ENCODE measurements around the gene PCYT2.

DNA sequence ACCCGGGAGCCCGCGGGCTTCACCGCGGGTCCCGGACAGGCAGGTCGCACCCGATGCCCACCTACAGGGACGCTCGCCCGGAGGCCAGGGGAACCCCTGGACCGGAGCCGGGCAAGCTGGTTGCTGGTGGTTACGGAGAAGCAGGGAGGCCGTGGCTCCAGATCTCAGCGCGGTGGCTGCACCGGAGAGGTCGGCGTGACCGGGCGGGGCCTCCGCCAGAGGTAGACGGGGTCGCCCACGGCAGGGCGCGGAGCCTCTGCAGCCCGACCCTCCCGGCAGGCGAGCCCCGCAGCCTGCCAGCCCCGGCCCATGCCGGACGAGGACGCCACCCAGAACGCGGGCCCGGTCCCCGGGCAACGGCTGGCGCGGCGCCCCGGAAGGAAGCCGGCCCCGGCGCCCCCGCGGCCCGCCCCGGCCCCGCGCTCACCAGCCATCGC lies 341 bp downstream of the PCYT2 start:
- TF ChIP-seq CTCF (IDR thresholded peaks at IDR 0.05) (no peak), EZH2 (IDR thresholded peaks at IDR 0.05; ENCODE audit: borderline replicate concordance, insufficient read depth, low read depth, low read length, poor library complexity, severe bottlenecking) (no peak)
